Measurements from ENCODE around the gene RAX2.

GRCh38 chr19:3784607-3785450 lies 12.8 kb upstream of the RAX2 start:
- TF ChIP-seq CBX3 (IDR thresholded peaks at IDR 0.05; ENCODE audit: low read depth) (no peak), EZH2 (IDR thresholded peaks at IDR 0.05) (no peak), ZBTB33 (IDR thresholded peaks at IDR 0.05; ENCODE audit: extremely low read depth, insufficient replicate concordance, low read length) (no peak)

Measured in HCT116 (cell line).